Midbrain (tissue), 1 donor: ENCODE data around the gene DNAJC15.
"Not testable (repeated sequence)": the region's sequence is repeated elsewhere in the genome, so short reads cannot be mapped to it uniquely, and the experiment has no call there.

Source experiments
- DNase-seq: peaks from one replicate; lab custom pipeline; 2025; lab: John Stamatoyannopoulos, UW

The DNAJC15 gene

GRCh38 chr13:43003729-43004128 lies 19.7 kb upstream of the DNAJC15 start:
- DNase-seq, result no peak

- no peak for DNase-seq
These were observed 17.7 kb upstream of the DNAJC15 start for GRCh38 chr13:43005460-43006236.

GRCh38 chr13:43006893-43007631 lies 16.3 kb upstream of the DNAJC15 start:
- no peak for DNase-seq

- DNase-seq, result no peak
These were observed 14.8 kb upstream of the DNAJC15 start for GRCh38 chr13:43008596-43008995.

GRCh38 chr13:43009506-43009905 lies 13.9 kb upstream of the DNAJC15 start:
- DNase-seq, result no peak

- DNase-seq, result no peak
These were observed 9.2 kb upstream of the DNAJC15 start for GRCh38 chr13:43014162-43014561.

GRCh38 chr13:43016226-43016625 lies 7.2 kb upstream of the DNAJC15 start:
- DNase-seq, result no peak

GRCh38 chr13:43019811-43020210 lies 3.6 kb upstream of the DNAJC15 start:
- DNase-seq, result no peak

GRCh38 chr13:43020794-43021193 lies 2.6 kb upstream of the DNAJC15 start:
- no peak for DNase-seq

GRCh38 chr13:43021926-43022670 lies 1.3 kb upstream of the DNAJC15 start:
- no peak for DNase-seq

- no peak for DNase-seq
These were observed 475 bp upstream of the DNAJC15 start for GRCh38 chr13:43022934-43023288.

GRCh38 chr13:43026262-43026661 lies 2.9 kb downstream of the DNAJC15 start:
- no peak for DNase-seq

- no peak for DNase-seq
These were observed 7.2 kb downstream of the DNAJC15 start for GRCh38 chr13:43030548-43030947.

- DNase-seq, result no peak
These were observed 8.5 kb downstream of the DNAJC15 start for GRCh38 chr13:43031881-43032280.

- no peak for DNase-seq
These were observed 9.7 kb downstream of the DNAJC15 start for GRCh38 chr13:43033038-43033437.

GRCh38 chr13:43036351-43037250 lies 13.2 kb downstream of the DNAJC15 start:
- DNase-seq, result peak; percentile 22

GRCh38 chr13:43039966-43040365 lies 16.6 kb downstream of the DNAJC15 start:
- no peak for DNase-seq

GRCh38 chr13:43040581-43041368 lies 17.4 kb downstream of the DNAJC15 start:
- not testable (repeated sequence) for DNase-seq

GRCh38 chr13:43041369-43041921 lies 18.1 kb downstream of the DNAJC15 start:
- DNase-seq, result no peak

GRCh38 chr13:43042410-43042921 lies 19.1 kb downstream of the DNAJC15 start:
- DNase-seq, result no peak
